ENCODE data around the gene SRM.

GRCh38 chr1:11058595-11059154 is 1.1 kb downstream of the SRM start:
- TF ChIP-seq CTCF (IDR thresholded peaks at IDR 0.05) (no peak), POLR2A (IDR thresholded peaks at IDR 0.05) (no peak)

Data from testis (tissue), 2 donors.